A673 (cell line): Measurements from ENCODE around the gene CAMKK2.
"Not testable (repeated sequence)": the region's sequence is repeated elsewhere in the genome, so short reads cannot be mapped to it uniquely, and the experiment has no call there.

ENCODE experiments used
- EZH2 ChIP-seq: fragments of 200-600 bp; sonication (generic); IDR thresholded peaks from 2 replicates; pipeline ENCODE4 v1.6.1; 2017; ENCODE audit warnings: borderline replicate concordance, low read depth, mild to moderate bottlenecking, mixed read lengths, antibody characterized with exemption, low read length; ENCODE audit not compliant: poor library complexity, severe bottlenecking
- TF ChIP-seq, protein P1 (sequence below): fragments of 300-800, 200-600 bp; sonication (generic); conservative IDR thresholded peaks from 2 replicates; pipeline ENCODE4 v1.5.1; 2017; ENCODE audit warnings: low read depth, mild to moderate bottlenecking, antibody characterized with exemption, low read length, moderate library complexity, mixed read lengths

DNA sequence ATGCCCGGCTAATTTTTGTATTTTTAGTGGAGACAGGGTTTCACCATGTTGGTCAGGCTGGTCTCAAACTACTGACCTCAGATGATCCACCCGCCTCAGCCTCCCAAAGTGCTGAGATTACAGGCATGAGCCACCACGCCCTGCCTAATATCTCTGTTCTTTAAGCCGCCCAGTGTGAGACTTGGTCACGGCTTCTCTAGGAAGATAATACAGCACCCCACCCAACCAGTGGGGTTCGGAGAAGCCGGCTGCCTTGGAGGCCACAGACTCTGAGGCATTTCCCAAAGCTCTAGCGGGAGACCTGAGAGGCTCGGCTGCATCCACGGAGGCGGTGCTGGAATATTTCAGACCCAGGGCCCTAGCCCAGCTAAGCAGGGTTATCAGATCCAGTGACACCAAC is 13.6 kb downstream of the CAMKK2 start:
- TF ChIP-seq, protein P1, sequence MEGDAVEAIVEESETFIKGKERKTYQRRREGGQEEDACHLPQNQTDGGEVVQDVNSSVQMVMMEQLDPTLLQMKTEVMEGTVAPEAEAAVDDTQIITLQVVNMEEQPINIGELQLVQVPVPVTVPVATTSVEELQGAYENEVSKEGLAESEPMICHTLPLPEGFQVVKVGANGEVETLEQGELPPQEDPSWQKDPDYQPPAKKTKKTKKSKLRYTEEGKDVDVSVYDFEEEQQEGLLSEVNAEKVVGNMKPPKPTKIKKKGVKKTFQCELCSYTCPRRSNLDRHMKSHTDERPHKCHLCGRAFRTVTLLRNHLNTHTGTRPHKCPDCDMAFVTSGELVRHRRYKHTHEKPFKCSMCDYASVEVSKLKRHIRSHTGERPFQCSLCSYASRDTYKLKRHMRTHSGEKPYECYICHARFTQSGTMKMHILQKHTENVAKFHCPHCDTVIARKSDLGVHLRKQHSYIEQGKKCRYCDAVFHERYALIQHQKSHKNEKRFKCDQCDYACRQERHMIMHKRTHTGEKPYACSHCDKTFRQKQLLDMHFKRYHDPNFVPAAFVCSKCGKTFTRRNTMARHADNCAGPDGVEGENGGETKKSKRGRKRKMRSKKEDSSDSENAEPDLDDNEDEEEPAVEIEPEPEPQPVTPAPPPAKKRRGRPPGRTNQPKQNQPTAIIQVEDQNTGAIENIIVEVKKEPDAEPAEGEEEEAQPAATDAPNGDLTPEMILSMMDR, result not testable (repeated sequence)
- TF ChIP-seq EZH2, result not testable (repeated sequence)
